ENCODE data around the gene DNAJC18. TPM values are rescaled to one million over a fixed set of nuclear protein-coding genes. Genes with fewer than 3 reads are reported as not detected.

Gene DNAJC18
- total and polyA plus RNA-seq, 2 donors (not counting 1 experiment from before 2014, with no cell fraction given): 2.0 to 13.6 TPM

DNA sequence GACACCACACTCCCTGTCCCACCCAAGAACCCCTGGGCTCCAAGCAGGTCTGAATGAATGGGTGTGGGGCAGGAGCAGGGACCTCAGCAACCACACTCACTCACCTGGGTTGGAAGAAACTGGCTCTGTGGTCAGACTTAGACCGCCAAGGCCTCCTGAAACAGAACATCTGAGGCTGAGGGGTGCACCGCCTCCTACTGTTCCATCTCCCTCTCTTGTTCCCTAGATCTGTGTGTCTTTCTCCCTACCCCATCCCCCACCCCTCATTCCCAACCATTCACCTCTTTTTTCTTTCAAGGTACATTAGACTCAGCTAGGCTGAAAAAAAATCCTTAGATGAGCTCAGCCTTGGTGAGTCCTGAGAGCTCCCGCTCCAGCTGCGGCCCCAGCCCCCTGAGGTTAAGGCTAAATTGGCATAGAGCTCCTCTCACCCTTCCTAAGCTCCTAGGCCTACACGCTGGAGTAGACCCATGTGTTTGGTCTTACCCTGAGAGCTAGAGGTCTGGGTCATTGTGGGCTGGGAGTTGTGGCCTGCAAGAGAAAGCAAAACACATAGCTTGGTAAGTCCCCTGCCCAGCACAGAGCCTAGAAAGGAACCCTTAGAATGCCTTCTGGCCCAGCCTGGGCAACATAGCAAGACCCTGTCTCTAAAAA, 18.5 kb upstream of the DNAJC18 start:
- Mint-ChIP-seq H3K4me3 (no peak overlapping the region), H3K27me3 (no peaks in the 10 kb centered on the region), H3K9me3 (ENCODE audit: insufficient read depth) (no peaks in the 10 kb centered on the region), H3K27ac (no peak overlapping the region), H3K4me1 (peaks cover 20% of the 10 kb centered on the region)
- no peaks in the 10 kb centered on the region for H3K36me3 ChIP-seq (replicated peaks in 1 of 2; ENCODE audit: control extremely low read depth in 1 of 2, control insufficient read depth in 1 of 2, extremely low read depth in 1 of 2, insufficient read depth in 2 of 2, low read length in 1 of 2)
- no peaks in the 10 kb centered on the region for H4K20me1 ChIP-seq (ENCODE audit: control insufficient read depth, insufficient read depth, low read length, poor library complexity, severe bottlenecking)
- no peaks in the 10 kb centered on the region for H3K27me3 ChIP-seq (replicated peaks in 1 of 4; ENCODE audit: control extremely low read depth in 1 of 4, control insufficient read depth in 3 of 4, insufficient read depth in 4 of 4, low read length in 3 of 4)
- 88% methylated on average over 4 of the region's 5 CpGs for WGBS (ENCODE audit: insufficient coverage)
- no peak for DNase-seq
- intact Hi-C loops (cut with micrococcal nuclease): no loop called here
- H3K79me2 ChIP-seq (ENCODE audit: control insufficient read depth, insufficient read depth, low read length): no peaks in the 10 kb centered on the region
- ATAC-seq (ENCODE audit: low read depth): no peak
- ChIA-PET POLR2A (interaction anchor here (0.6 kb wide), 2 partner anchors 8 to 270 kb away, joined by 3 read pairs; no protein-coding TSS in a partner anchor), CTCF (interaction anchor here (0.7 kb wide), 1 partner anchor 1017 kb away, joined by 4 read pairs; no protein-coding TSS in a partner anchor)
- H2AFZ ChIP-seq (ENCODE audit: insufficient read depth, low read depth, low read length, poor library complexity, severe bottlenecking): no peak overlapping the region
- peaks cover 10 to 19% of the 10 kb centered on the region in 2 donors for H3K4me1 ChIP-seq (ENCODE audit: control insufficient read depth in 2 of 2, insufficient read depth in 2 of 2, low read length in 2 of 2)
- H3K9me3 ChIP-seq (ENCODE audit: control extremely low read depth in 1 of 3, control insufficient read depth in 2 of 3, insufficient read depth in 1 of 3, low read length in 2 of 3): no peaks in the 10 kb centered on the region
- no peak overlapping the region for H3K4me2 ChIP-seq (replicated peaks; ENCODE audit: low read depth, low read length, poor library complexity, severe bottlenecking)
- H3K9ac ChIP-seq (ENCODE audit: low read length): no peak overlapping the region
- TF ChIP-seq, protein P1, sequence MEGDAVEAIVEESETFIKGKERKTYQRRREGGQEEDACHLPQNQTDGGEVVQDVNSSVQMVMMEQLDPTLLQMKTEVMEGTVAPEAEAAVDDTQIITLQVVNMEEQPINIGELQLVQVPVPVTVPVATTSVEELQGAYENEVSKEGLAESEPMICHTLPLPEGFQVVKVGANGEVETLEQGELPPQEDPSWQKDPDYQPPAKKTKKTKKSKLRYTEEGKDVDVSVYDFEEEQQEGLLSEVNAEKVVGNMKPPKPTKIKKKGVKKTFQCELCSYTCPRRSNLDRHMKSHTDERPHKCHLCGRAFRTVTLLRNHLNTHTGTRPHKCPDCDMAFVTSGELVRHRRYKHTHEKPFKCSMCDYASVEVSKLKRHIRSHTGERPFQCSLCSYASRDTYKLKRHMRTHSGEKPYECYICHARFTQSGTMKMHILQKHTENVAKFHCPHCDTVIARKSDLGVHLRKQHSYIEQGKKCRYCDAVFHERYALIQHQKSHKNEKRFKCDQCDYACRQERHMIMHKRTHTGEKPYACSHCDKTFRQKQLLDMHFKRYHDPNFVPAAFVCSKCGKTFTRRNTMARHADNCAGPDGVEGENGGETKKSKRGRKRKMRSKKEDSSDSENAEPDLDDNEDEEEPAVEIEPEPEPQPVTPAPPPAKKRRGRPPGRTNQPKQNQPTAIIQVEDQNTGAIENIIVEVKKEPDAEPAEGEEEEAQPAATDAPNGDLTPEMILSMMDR (IDR thresholded peaks at IDR 0.05): no peak
- TF ChIP-seq EZH2 (IDR thresholded peaks at IDR 0.05; ENCODE audit: borderline replicate concordance, insufficient read depth, low read depth, low read length, poor library complexity, severe bottlenecking): no peak
- H3K4me3 ChIP-seq (ENCODE audit: control extremely low read depth in 1 of 5, extremely low read depth in 1 of 5, insufficient read depth in 1 of 5, low read depth in 2 of 5, low read length in 4 of 5): no peak overlapping the region
- H3K27ac ChIP-seq (ENCODE audit: low read length in 2 of 2): no peak overlapping the region

DNA sequence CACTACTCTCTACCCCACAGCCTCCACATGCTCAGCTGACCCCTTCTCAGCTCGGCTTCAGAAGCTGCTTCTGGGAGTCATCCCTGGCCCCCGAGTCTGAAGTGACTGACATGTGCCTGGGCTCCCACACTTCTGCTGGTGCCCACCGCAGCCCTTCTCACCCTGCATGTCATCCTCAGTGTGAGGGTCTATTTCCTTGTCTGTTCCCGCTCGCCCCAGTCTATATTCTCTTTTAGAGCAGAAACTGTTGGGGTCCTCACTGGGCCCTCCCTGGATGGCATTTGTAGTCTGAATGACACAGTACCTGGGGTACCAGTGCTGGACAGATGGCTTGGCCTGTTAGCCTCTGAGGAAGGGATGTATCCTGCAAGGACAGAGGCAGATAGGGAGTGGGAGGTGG, 17.9 kb upstream of the DNAJC18 start:
- CTCF ChIA-PET: no interaction called here
- no peak overlapping the region for H3K4me3 Mint-ChIP-seq
- no peaks in the 10 kb centered on the region for H3K27me3 ChIP-seq (replicated peaks in 1 of 4; ENCODE audit: control extremely low read depth in 1 of 4, control insufficient read depth in 3 of 4, insufficient read depth in 4 of 4, low read length in 3 of 4)
- H3K4me1 ChIP-seq (ENCODE audit: control insufficient read depth in 2 of 2, insufficient read depth in 2 of 2, low read length in 2 of 2): peaks cover 10 to 19% of the 10 kb centered on the region in 2 donors
- 93% methylated on average over 5 of the region's 5 CpGs for WGBS (ENCODE audit: insufficient coverage)
- H3K4me1 Mint-ChIP-seq: peaks cover 20% of the 10 kb centered on the region
- H3K9me3 Mint-ChIP-seq (ENCODE audit: insufficient read depth): no peaks in the 10 kb centered on the region
- ATAC-seq (ENCODE audit: low read depth) (no peak), DNase-seq (no peak)
- POLR2A ChIA-PET: interaction anchor here (0.6 kb wide), 1 partner anchor 9 kb away, joined by 3 read pairs; no protein-coding TSS in a partner anchor
- H2AFZ ChIP-seq (ENCODE audit: insufficient read depth, low read depth, low read length, poor library complexity, severe bottlenecking): no peak overlapping the region
- no peaks in the 10 kb centered on the region for H4K20me1 ChIP-seq (ENCODE audit: control insufficient read depth, insufficient read depth, low read length, poor library complexity, severe bottlenecking)
- H3K27ac ChIP-seq (ENCODE audit: low read length in 2 of 2): no peak overlapping the region
- H3K79me2 ChIP-seq (ENCODE audit: control insufficient read depth, insufficient read depth, low read length): no peaks in the 10 kb centered on the region
- no peaks in the 10 kb centered on the region for H3K36me3 ChIP-seq (replicated peaks in 1 of 2; ENCODE audit: control extremely low read depth in 1 of 2, control insufficient read depth in 1 of 2, extremely low read depth in 1 of 2, insufficient read depth in 2 of 2, low read length in 1 of 2)
- intact Hi-C loops (cut with micrococcal nuclease): no loop called here
- H3K27me3 Mint-ChIP-seq: no peaks in the 10 kb centered on the region
- no peak overlapping the region for H3K9ac ChIP-seq (ENCODE audit: low read length)
- TF ChIP-seq, protein P1 (IDR thresholded peaks at IDR 0.05): no peak
- no peak for TF ChIP-seq EZH2 (IDR thresholded peaks at IDR 0.05; ENCODE audit: borderline replicate concordance, insufficient read depth, low read depth, low read length, poor library complexity, severe bottlenecking)
- H3K4me3 ChIP-seq (ENCODE audit: control extremely low read depth in 1 of 5, extremely low read depth in 1 of 5, insufficient read depth in 1 of 5, low read depth in 2 of 5, low read length in 4 of 5): no peak overlapping the region
- H3K9me3 ChIP-seq (ENCODE audit: control extremely low read depth in 1 of 3, control insufficient read depth in 2 of 3, insufficient read depth in 1 of 3, low read length in 2 of 3): no peaks in the 10 kb centered on the region
- H3K4me2 ChIP-seq (replicated peaks; ENCODE audit: low read depth, low read length, poor library complexity, severe bottlenecking): no peak overlapping the region
- no peak overlapping the region for H3K27ac Mint-ChIP-seq

All from B cell (primary cell).